PC-3 (cell line): ENCODE results near the gene GFAP. TPM values are rescaled to one million over a fixed set of nuclear protein-coding genes. Genes with fewer than 3 reads are reported as not detected.

Experiments
- ATAC-seq: fragments of 200-7000 bp; cut with Tn5 transposase; 2 replicates; pipeline ENCODE4 v1.9.1; 2020; ENCODE audit warnings: mild to moderate bottlenecking, moderate library complexity
- BruUV-seq: library from RNA; stranded (reverse); fragments of 400-500 nt; replicated peaks from 2 replicates; lab custom pipeline; 2021; lab: Mats Ljungman, UMichigan
- CTCF ChIA-PET: fragments of 300-600 bp; sonication (Branson Sonifier 250); formaldehyde crosslinking; loops from one replicate; lab custom pipeline; 2022; ENCODE audit warnings: antibody characterized with exemption; lab: Charles Lee
- POLR2A ChIA-PET: fragments of 300-600 bp; sonication (Branson Sonifier 250); formaldehyde crosslinking; loops from one replicate; lab custom pipeline; 2022; ENCODE audit warnings: antibody characterized with exemption; ENCODE audit not compliant: unreplicated experiment; lab: Charles Lee
- DNase-seq: peaks from one replicate; pipeline ENCODE4 v3.0.0-alpha.2; 2015
- H2AFZ ChIP-seq: fragments of 300-600 bp; sonication (generic); 2 replicates; pipeline ENCODE4 v1.6.0; 2016; ENCODE audit warnings: antibody characterized with exemption, low read length
- H3F3A ChIP-seq: fragments of 300-600 bp; sonication (generic); one replicate; pipeline ENCODE4 v1.6.0; 2017; ENCODE audit warnings: antibody characterized with exemption, low read length, control low read depth, mild to moderate bottlenecking; ENCODE audit not compliant: unreplicated experiment
- H3K27ac ChIP-seq: fragments of 300-600 bp; sonication (generic); 2 replicates; pipeline ENCODE4 v1.5.1; 2016; ENCODE audit warnings: mild to moderate bottlenecking, low read length
- H3K27me3 ChIP-seq: fragments of 300-600 bp; sonication (generic); 2 replicates; pipeline ENCODE4 v1.6.1; 2016; ENCODE audit warnings: low read length, mixed read lengths
- H3K36me3 ChIP-seq: fragments of 300-600 bp; sonication (generic); 2 replicates; pipeline ENCODE4 v1.6.1; 2016; ENCODE audit warnings: low read depth, mixed run types, low read length, mixed read lengths
- H3K4me1 ChIP-seq: fragments of 300-600 bp; sonication (generic); 2 replicates; pipeline ENCODE4 v1.5.1; 2016; ENCODE audit warnings: low read length; ENCODE audit not compliant: insufficient read depth
- H3K4me2 ChIP-seq: fragments of 300-600 bp; sonication (generic); 2 replicates; pipeline ENCODE4 v1.6.0; 2016; ENCODE audit warnings: low read length
- H3K4me3 ChIP-seq: fragments of 300-600 bp; sonication (generic); 2 replicates; pipeline ENCODE4 v1.5.1; 2016; ENCODE audit warnings: mild to moderate bottlenecking, low read length, mixed read lengths
- H3K79me2 ChIP-seq: fragments of 300-600 bp; sonication (generic); 2 replicates; pipeline ENCODE4 v1.6.1; 2017; ENCODE audit warnings: low read length, mixed read lengths
- H3K9ac ChIP-seq: fragments of 300-600 bp; sonication (generic); 2 replicates; pipeline ENCODE4 v1.6.0; 2016; ENCODE audit warnings: mild to moderate bottlenecking, low read length
- H3K9me2 ChIP-seq: fragments of 300-600 bp; sonication (generic); replicated peaks from 2 replicates; pipeline ENCODE4 v1.6.1; 2016; ENCODE audit warnings: mixed run types, low read length, mixed read lengths
- H3K9me3 ChIP-seq: fragments of 300-600 bp; sonication (generic); 2 replicates; pipeline ENCODE4 v1.6.1; 2016; ENCODE audit warnings: low read length, mixed read lengths
- H4K20me1 ChIP-seq: fragments of 300-600 bp; sonication (generic); 2 replicates; pipeline ENCODE4 v1.6.1; 2016; ENCODE audit warnings: low read length, mixed read lengths
- CTCF ChIP-seq: fragments of 300-600 bp; sonication (generic); conservative IDR thresholded peaks from 2 replicates; pipeline ENCODE4 v1.5.1; 2017; ENCODE audit warnings: antibody characterized with exemption, low read depth, mild to moderate bottlenecking, low read length
- EZH2 ChIP-seq: fragments of 300-600 bp; sonication (generic); IDR thresholded peaks from one replicate; pipeline ENCODE4 v1.6.1; 2017; ENCODE audit warnings: antibody characterized with exemption, mild to moderate bottlenecking, low read length; ENCODE audit not compliant: unreplicated experiment
- EZH2phosphoT487 ChIP-seq: fragments of 300-600 bp; sonication (generic); IDR thresholded peaks from 2 replicates; pipeline ENCODE4 v1.6.1; 2018; ENCODE audit warnings: mild to moderate bottlenecking, antibody characterized with exemption, low read length, borderline replicate concordance
- intact Hi-C: fragments of 100-400 bp; cut with micrococcal nuclease; formaldehyde crosslinking; loops from 2 replicates; pipeline ENCODE4 v1.9.0; 2023
- total RNA-seq: library from RNA; depleted of rRNA; stranded (reverse); fragments of >200 nt; gene quantifications from 2 replicates; pipeline ENCODE4 v1.2.3, GENCODE V29; 2014

The GFAP gene
- total RNA-seq, 1 experiment from 2014 or later, result 0.29 TPM

DNA sequence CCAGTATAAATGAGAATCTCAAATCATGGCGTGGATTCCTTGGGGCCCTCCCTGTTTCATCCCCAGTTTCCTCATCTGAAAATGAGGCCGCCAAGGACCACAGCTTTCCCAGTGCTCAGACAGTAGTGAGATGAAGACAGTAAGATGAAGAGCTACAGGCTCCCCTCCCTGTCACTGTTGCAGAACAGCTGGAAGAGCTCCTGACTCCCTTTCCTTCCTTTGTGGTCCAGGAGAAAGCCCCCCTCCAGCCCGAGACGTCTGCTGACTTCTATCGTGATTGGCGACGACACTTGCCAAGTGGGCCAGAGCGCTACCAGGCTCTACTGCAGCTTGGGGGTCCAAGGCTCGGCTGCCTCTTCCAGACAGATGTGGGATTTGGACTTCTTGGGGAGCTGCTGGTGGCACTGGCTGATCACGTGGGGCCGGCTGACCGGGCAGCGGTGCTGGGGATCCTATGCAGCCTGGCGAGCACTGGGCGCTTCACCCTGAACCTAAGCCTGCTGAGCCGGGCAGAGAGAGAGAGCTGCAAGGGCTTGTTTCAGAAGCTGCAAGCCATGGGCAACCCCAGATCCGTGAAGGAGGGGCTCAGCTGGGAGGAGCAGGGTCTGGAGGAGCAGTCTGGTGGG lies 13.1 kb downstream of the GFAP start:
- CTCF ChIA-PET, result interaction anchor here (0.6 to 1.1 kb wide), 4 partner anchors 9 to 117 kb away, joined by 3 to 5 read pairs (median 3); no protein-coding TSS in a partner anchor
- Histone ChIP-seq H3K4me1 (peaks cover 49% of the 10 kb centered on the region), H3K79me2 (peaks cover 20% of the 10 kb centered on the region), H3K9me3 (no peaks in the 10 kb centered on the region), H3K9me2 (no peaks in the 10 kb centered on the region), H2AFZ (no peak overlapping the region), H3K27me3 (no peaks in the 10 kb centered on the region), H4K20me1 (no peaks in the 10 kb centered on the region), H3F3A (peaks cover 4% of the 10 kb centered on the region), H3K9ac (no peak overlapping the region), H3K4me3 (no peak overlapping the region), H3K4me2 (peak overlapping the region; percentile 40), H3K27ac (peak overlapping the region; percentile 63), H3K36me3 (no peaks in the 10 kb centered on the region)
- BruUV-seq, result no TSS peak
- no peak for ATAC-seq
- DNase-seq, result no peak
- intact Hi-C loops, result loop anchor here (5.0 kb wide), 1 partner anchor 120 kb away; no protein-coding TSS in a partner anchor
- TF ChIP-seq EZH2phosphoT487 (no peak), CTCF (no peak), EZH2 (no peak)
- POLR2A ChIA-PET, result no interaction called here

DNA sequence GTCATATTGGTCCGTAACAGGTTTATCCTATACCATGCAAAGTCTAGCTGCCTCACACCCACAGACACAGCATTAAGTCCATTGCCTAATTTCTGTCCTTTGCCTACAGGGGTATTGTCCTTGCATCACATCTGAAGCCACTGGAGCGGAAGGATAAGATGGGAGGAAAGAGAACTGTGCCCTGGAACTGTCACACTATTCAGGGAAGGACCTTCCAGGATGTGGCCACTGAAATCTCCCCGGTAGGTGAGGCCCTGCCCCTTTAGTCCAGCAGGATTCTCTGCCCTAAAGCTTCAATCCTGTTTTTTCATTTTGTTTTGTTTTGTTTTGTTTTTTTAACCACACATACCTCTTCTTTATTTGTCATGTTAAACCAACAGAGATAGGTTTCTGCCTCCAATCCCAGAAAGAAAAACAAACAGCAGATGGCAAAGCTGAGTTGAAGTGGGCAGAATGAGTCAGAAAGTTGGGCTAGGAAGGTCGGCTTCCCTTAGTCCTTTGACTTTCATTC lies 13.8 kb downstream of the GFAP start:
- DNase-seq (peak; percentile 93), ATAC-seq (peak; percentile 47)
- H4K20me1 ChIP-seq, result 0 out of 2 replicates have a peak, but pooled peaks cover 2% of the 10 kb centered on the region
- peaks cover 4% of the 10 kb centered on the region for H3F3A ChIP-seq
- no peaks in the 10 kb centered on the region for H3K36me3 ChIP-seq
- CTCF ChIA-PET, result interaction anchor here (0.6 to 1.1 kb wide), 3 partner anchors 19 to 120 kb away, joined by 3 to 5 read pairs (median 4); no protein-coding TSS in a partner anchor
- POLR2A ChIA-PET, result no interaction called here
- no peaks in the 10 kb centered on the region for H3K27me3 ChIP-seq
- peaks cover 47% of the 10 kb centered on the region for H3K4me1 ChIP-seq
- H3K9me2 ChIP-seq, result no peaks in the 10 kb centered on the region
- intact Hi-C loops, result loop anchor here (2.0 to 5.0 kb wide), 2 partner anchors 39 to 121 kb away; no protein-coding TSS in a partner anchor
- H3K79me2 ChIP-seq, result peaks cover 28% of the 10 kb centered on the region
- no peaks in the 10 kb centered on the region for H3K9me3 ChIP-seq
- peak overlapping the region; percentile 89 for H3K4me2 ChIP-seq
- TF ChIP-seq CTCF, result peak; percentile 69
- TF ChIP-seq EZH2, result no peak
- no peak overlapping the region for H2AFZ ChIP-seq
- H3K9ac ChIP-seq, result 0 out of 2 replicates have a peak overlapping the region, but pooled peaks have one; percentile 1
- H3K4me3 ChIP-seq, result no peak overlapping the region; the same call in 1 of the 2 replicates
- H3K27ac ChIP-seq, result peak overlapping the region; percentile 63
- BruUV-seq, result no TSS peak
